CD4-positive, alpha-beta T cell (primary cell): ENCODE measurements around the gene SULT4A1. TPM values are rescaled to one million over a fixed set of nuclear protein-coding genes. Genes with fewer than 3 reads are reported as not detected.

Experiments
- ATAC-seq: fragments of 200-7000 bp; cut with Tn5 transposase; one replicate; pipeline ENCODE4 v1.10.0; 2022; ENCODE audit warnings: mild to moderate bottlenecking; ENCODE audit not compliant: poor library complexity
- CTCF ChIA-PET: fragments of 350-600 bp; sonication (Branson Sonifier 250); formaldehyde crosslinking; loops from one replicate; lab custom pipeline; 2021; ENCODE audit warnings: antibody characterized with exemption, inconsistent platforms; lab: Charles Lee
- POLR2A ChIA-PET: fragments of 350-600 bp; sonication (Branson Sonifier 250); formaldehyde crosslinking; loops from one replicate; lab custom pipeline; 2021; ENCODE audit warnings: antibody characterized with exemption, inconsistent platforms; lab: Charles Lee
- DNase-seq, 14 experiments: peaks; one replicate each; pipeline ENCODE4 v3.0.0-alpha.2; 2013 to 2020; ENCODE audit warnings: mixed read lengths in 2 of 14
- H3K27ac ChIP-seq, 2 donors: one replicate each; pipeline versions ENCODE4 v1.5.1 to v1.7.0; 2013; ENCODE audit warnings: low read length in 2 of 2, low read depth in 1 of 2, mild to moderate bottlenecking in 1 of 2
- H3K27me3 ChIP-seq, 2 experiments: 1 replicate in 1 of 2; 2 replicates in 1 of 2; pipeline versions ENCODE4 v1.6.1 to v1.7.0; 2013; ENCODE audit warnings: low read length in 2 of 2, control low read depth in 1 of 2, mild to moderate bottlenecking in 1 of 2, moderate library complexity in 1 of 2; ENCODE audit not compliant: insufficient read depth in 2 of 2, control insufficient read depth in 1 of 2
- H3K36me3 ChIP-seq: one replicate; pipeline ENCODE4 v1.6.1; 2013; ENCODE audit warnings: low read length, control low read depth; ENCODE audit not compliant: insufficient read depth
- H3K4me1 ChIP-seq: one replicate; pipeline ENCODE4 v1.6.1; 2013; ENCODE audit warnings: low read length, control low read depth; ENCODE audit not compliant: insufficient read depth
- H3K4me3 ChIP-seq: one replicate; pipeline ENCODE4 v1.5.1; 2013; ENCODE audit warnings: mild to moderate bottlenecking, low read length, moderate library complexity
- H3K9me3 ChIP-seq, 2 experiments: 1 replicate in 1 of 2; 2 replicates in 1 of 2; pipeline versions ENCODE4 v1.6.1 to v1.7.0; 2013; ENCODE audit warnings: low read length in 2 of 2, mild to moderate bottlenecking in 2 of 2, control low read depth in 1 of 2, moderate library complexity in 1 of 2; ENCODE audit not compliant: control insufficient read depth in 1 of 2, insufficient read depth in 1 of 2
- H3K27ac Mint-ChIP-seq: one replicate; pipeline ENCODE4 v1.8.0; 2020; ENCODE audit warnings: mixed read lengths
- H3K27me3 Mint-ChIP-seq: one replicate; pipeline ENCODE4 v1.8.0; 2021; ENCODE audit warnings: mixed read lengths
- H3K36me3 Mint-ChIP-seq: one replicate; pipeline ENCODE4 v1.8.0; 2021; ENCODE audit warnings: low read depth, mixed read lengths
- H3K4me1 Mint-ChIP-seq: one replicate; pipeline ENCODE4 v1.8.0; 2021; ENCODE audit warnings: low read depth, mixed read lengths
- H3K4me3 Mint-ChIP-seq: one replicate; pipeline ENCODE4 v1.8.0; 2020; ENCODE audit warnings: mild to moderate bottlenecking, mixed read lengths
- H3K9me3 Mint-ChIP-seq: one replicate; pipeline ENCODE4 v1.8.0; 2020; ENCODE audit warnings: mixed read lengths
- intact Hi-C, 2 experiments: fragments of 100-400 bp; cut with DNase I in 1 of 2; cut with micrococcal nuclease in 1 of 2; formaldehyde crosslinking; loops; one replicate each; pipeline versions ENCODE4 v1.15.1 to v1.9.0; 2023 to 2025; cut with DNase I, micrococcal nuclease
- total RNA-seq, 174 experiments: library from RNA in 2 of 174; stranded (reverse) in 2 of 174; gene quantifications; one replicate each; pipeline ENCODE4 v1.2.3 and lab custom pipeline; 2021 to 2026
- TF ChIP-seq, protein P1 (sequence below): fragments of 200-600 bp; IDR thresholded peaks from one replicate; pipeline ENCODE4 v1.8.0; 2022; ENCODE audit warnings: antibody characterized with exemption, mild to moderate bottlenecking

The SULT4A1 gene
- total RNA-seq, 2 experiments from 2014 or later, result not detected

GRCh38 chr22:43841742-43842141, 20.6 kb downstream of the SULT4A1 start:
- H3K27ac Mint-ChIP-seq, result no peak overlapping the region
- H3K4me1 ChIP-seq, result no peaks in the 10 kb centered on the region
- H3K36me3 Mint-ChIP-seq, result no peaks in the 10 kb centered on the region
- no peaks in the 10 kb centered on the region for H3K27me3 ChIP-seq
- H3K27ac ChIP-seq, result no peak overlapping the region
- H3K9me3 Mint-ChIP-seq, result no peaks in the 10 kb centered on the region
- H3K4me3 ChIP-seq, result no peak overlapping the region
- H3K9me3 ChIP-seq, result no peaks in the 10 kb centered on the region
- ATAC-seq, result no peak
- no peak overlapping the region for H3K4me3 Mint-ChIP-seq
- no peaks in the 10 kb centered on the region for H3K36me3 ChIP-seq
- TF ChIP-seq, protein P1, sequence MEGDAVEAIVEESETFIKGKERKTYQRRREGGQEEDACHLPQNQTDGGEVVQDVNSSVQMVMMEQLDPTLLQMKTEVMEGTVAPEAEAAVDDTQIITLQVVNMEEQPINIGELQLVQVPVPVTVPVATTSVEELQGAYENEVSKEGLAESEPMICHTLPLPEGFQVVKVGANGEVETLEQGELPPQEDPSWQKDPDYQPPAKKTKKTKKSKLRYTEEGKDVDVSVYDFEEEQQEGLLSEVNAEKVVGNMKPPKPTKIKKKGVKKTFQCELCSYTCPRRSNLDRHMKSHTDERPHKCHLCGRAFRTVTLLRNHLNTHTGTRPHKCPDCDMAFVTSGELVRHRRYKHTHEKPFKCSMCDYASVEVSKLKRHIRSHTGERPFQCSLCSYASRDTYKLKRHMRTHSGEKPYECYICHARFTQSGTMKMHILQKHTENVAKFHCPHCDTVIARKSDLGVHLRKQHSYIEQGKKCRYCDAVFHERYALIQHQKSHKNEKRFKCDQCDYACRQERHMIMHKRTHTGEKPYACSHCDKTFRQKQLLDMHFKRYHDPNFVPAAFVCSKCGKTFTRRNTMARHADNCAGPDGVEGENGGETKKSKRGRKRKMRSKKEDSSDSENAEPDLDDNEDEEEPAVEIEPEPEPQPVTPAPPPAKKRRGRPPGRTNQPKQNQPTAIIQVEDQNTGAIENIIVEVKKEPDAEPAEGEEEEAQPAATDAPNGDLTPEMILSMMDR, result no peak
- no peaks in the 10 kb centered on the region for H3K27me3 Mint-ChIP-seq
- intact Hi-C loops, result no loop called here
- no peak for DNase-seq
- ChIA-PET CTCF (no interaction called here), POLR2A (no interaction called here)
- H3K4me1 Mint-ChIP-seq, result no peaks in the 10 kb centered on the region

DNA sequence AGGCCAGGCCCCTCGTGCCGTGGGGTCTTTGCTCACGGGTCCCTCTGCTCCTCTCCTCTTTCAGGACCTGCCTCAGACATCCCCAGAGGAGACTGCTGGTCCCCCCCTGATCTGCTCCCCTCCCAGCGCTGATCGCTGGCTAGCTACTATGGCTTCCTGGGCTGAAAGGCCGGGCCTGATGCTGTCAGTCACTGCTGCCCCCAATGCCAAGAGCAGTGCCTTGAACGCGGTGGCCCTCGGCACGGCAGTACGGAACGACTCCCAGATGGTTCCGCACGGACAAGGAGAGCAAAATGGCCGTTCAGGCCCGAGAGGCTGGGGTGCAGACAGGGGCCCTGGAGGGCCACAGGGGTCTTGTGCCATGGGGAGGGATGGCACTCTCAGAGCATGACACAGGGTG, 21.5 kb downstream of the SULT4A1 start:
- Histone ChIP-seq H3K36me3 (no peaks in the 10 kb centered on the region), H3K27ac (no peak overlapping the region), H3K4me1 (no peaks in the 10 kb centered on the region), H3K9me3 (no peaks in the 10 kb centered on the region), H3K4me3 (no peak overlapping the region), H3K27me3 (no peaks in the 10 kb centered on the region)
- Mint-ChIP-seq H3K36me3 (no peaks in the 10 kb centered on the region), H3K4me3 (no peak overlapping the region), H3K4me1 (no peaks in the 10 kb centered on the region), H3K27ac (no peak overlapping the region), H3K9me3 (no peaks in the 10 kb centered on the region), H3K27me3 (no peaks in the 10 kb centered on the region)
- intact Hi-C loops, result no loop called here
- DNase-seq, result no peak
- ChIA-PET POLR2A (no interaction called here), CTCF (no interaction called here)
- no peak for ATAC-seq
- TF ChIP-seq, protein P1, result no peak

GRCh38 chr22:43840431-43840830, 21.9 kb downstream of the SULT4A1 start:
- ATAC-seq, result no peak
- CTCF ChIA-PET, result no interaction called here
- no peaks in the 10 kb centered on the region for H3K36me3 ChIP-seq
- Mint-ChIP-seq H3K36me3 (no peaks in the 10 kb centered on the region), H3K4me3 (no peak overlapping the region), H3K27me3 (peaks cover 2% of the 10 kb centered on the region), H3K9me3 (no peaks in the 10 kb centered on the region), H3K27ac (no peak overlapping the region), H3K4me1 (no peaks in the 10 kb centered on the region)
- POLR2A ChIA-PET, result no interaction called here
- DNase-seq, result no peak
- no peak overlapping the region for H3K27ac ChIP-seq
- H3K4me1 ChIP-seq, result no peaks in the 10 kb centered on the region
- H3K4me3 ChIP-seq, result no peak overlapping the region
- intact Hi-C loops, result no loop called here
- no peaks in the 10 kb centered on the region for H3K9me3 ChIP-seq
- TF ChIP-seq, protein P1, result no peak
- no peaks in the 10 kb centered on the region for H3K27me3 ChIP-seq
